Activated gamma-delta T cell treated with anti-CD3 and anti-CD28 coated beads, Interleukin-2, amount 50 U/mL, for 16 hours (primary cell): ENCODE data around the gene ENOSF1.
"Not testable (repeated sequence)": the region's sequence is repeated elsewhere in the genome, so short reads cannot be mapped to it uniquely, and the experiment has no call there.

Experiments
- DNase-seq: peaks from one replicate; pipeline ENCODE4 v3.0.0-alpha.2; 2020; ENCODE audit warnings: low read depth

Gene ENOSF1

GRCh38 chr18:706405-706804 lies 6.0 kb downstream of the ENOSF1 start:
- DNase-seq, result no peak

GRCh38 chr18:703213-703967 lies 9.0 kb downstream of the ENOSF1 start:
- DNase-seq, result no peak

GRCh38 chr18:697800-698199 lies 14.6 kb downstream of the ENOSF1 start:
- no peak for DNase-seq

- DNase-seq, result no peak
Observed at GRCh38 chr18:697012-697411, 15.4 kb downstream of the ENOSF1 start.

GRCh38 chr18:693466-694187 lies 18.8 kb downstream of the ENOSF1 start:
- no peak for DNase-seq

GRCh38 chr18:692824-693223 lies 19.6 kb downstream of the ENOSF1 start:
- no peak for DNase-seq

GRCh38 chr18:688323-688722 lies 24.1 kb downstream of the ENOSF1 start:
- no peak for DNase-seq

- no peak for DNase-seq
Observed at GRCh38 chr18:686339-687111, 25.9 kb downstream of the ENOSF1 start.

GRCh38 chr18:685438-685837 lies 27.0 kb downstream of the ENOSF1 start:
- DNase-seq, result no peak

GRCh38 chr18:683531-683930 lies 28.9 kb downstream of the ENOSF1 start:
- no peak for DNase-seq

- DNase-seq, result no peak
Observed at GRCh38 chr18:682833-683232, 29.6 kb downstream of the ENOSF1 start.

- not testable (repeated sequence) for DNase-seq
Observed at GRCh38 chr18:682416-682815, 30.0 kb downstream of the ENOSF1 start.

- no peak for DNase-seq
Observed at GRCh38 chr18:681985-682384, 30.4 kb downstream of the ENOSF1 start.

GRCh38 chr18:680392-680791 lies 32.0 kb downstream of the ENOSF1 start:
- DNase-seq, result no peak

GRCh38 chr18:679516-679915 lies 32.9 kb downstream of the ENOSF1 start:
- no peak for DNase-seq

GRCh38 chr18:678482-679182 lies 33.8 kb downstream of the ENOSF1 start:
- no peak for DNase-seq

- DNase-seq, result no peak
Observed at GRCh38 chr18:677951-678381, 34.5 kb downstream of the ENOSF1 start.

- no peak for DNase-seq
Observed at GRCh38 chr18:677145-677544, 35.3 kb downstream of the ENOSF1 start.

GRCh38 chr18:676736-677135 lies 35.7 kb downstream of the ENOSF1 start:
- no peak for DNase-seq

GRCh38 chr18:676069-676468 lies 36.4 kb downstream of the ENOSF1 start:
- DNase-seq, result no peak

- DNase-seq, result no peak
Observed at GRCh38 chr18:675307-675706, 37.1 kb downstream of the ENOSF1 start.

- no peak for DNase-seq
Observed at GRCh38 chr18:673769-674168, 38.7 kb downstream of the ENOSF1 start.
